ENCODE measurements around the gene ITGA1. TPM values are rescaled to one million over a fixed set of nuclear protein-coding genes. Genes with fewer than 3 reads are reported as not detected.
A peak's percentile ranks its signal among the peaks of the same experiment; 100 is the strongest.

ITGA1 gene
- total and polyA plus RNA-seq, 11 donors: 5.5 to 52.0 (median 23.3) TPM

GRCh38 chr5:52895572-52896413 lies 108.1 kb downstream of the ITGA1 start:
- 60 to 75% (median 64%) methylated on average over 5 of the region's 5 CpGs for WGBS, 4 donors
- H3K36me3 ChIP-seq: peaks cover 0 to 52% (median 9%) of the 10 kb centered on the region in 9 donors
- ATAC-seq: no peak

GRCh38 chr5:52896534-52897237 lies 109.0 kb downstream of the ITGA1 start:
- no peak for DNase-seq
- Histone ChIP-seq H3K27ac (peak overlapping the region in 6 of 12 donors; percentile 1 to 73 (median 52)), H3K4me1 (peaks cover 3 to 51% (median 28%) of the 10 kb centered on the region in 12 donors), H3K4me3 (no peak overlapping the region), H3K27me3 (no peaks in the 10 kb centered on the region), H3K36me3 (peaks cover 0 to 61% (median 13%) of the 10 kb centered on the region in 9 donors), H3K9me3 (no peaks in the 10 kb centered on the region)
- WGBS, 4 donors: 55 to 66% (median 64%) methylated on average over 2 of the region's 2 CpGs
- no peak for ATAC-seq
- no peak for TF ChIP-seq CTCF (IDR thresholded peaks at IDR 0.05)
- intact Hi-C loops (cut with DNase I): loop anchor here in 2 of 10 donors (5.0 to 10.0 kb wide), 2 partner anchors 89 to 102 kb away; no protein-coding TSS in a partner anchor

More at GRCh38 chr5:52895572-52896413, 108.1 kb downstream of the ITGA1 start:
- DNase-seq: no peak
- Histone ChIP-seq H3K4me1 (peaks cover 3 to 51% (median 28%) of the 10 kb centered on the region in 12 donors), H3K4me3 (no peak overlapping the region), H3K27ac (peak overlapping the region in 11 of 12 donors; percentile 14 to 73 (median 29)), H3K9me3 (no peaks in the 10 kb centered on the region), H3K27me3 (no peaks in the 10 kb centered on the region)
- no peak for TF ChIP-seq CTCF (IDR thresholded peaks at IDR 0.05)
- TF ChIP-seq POLR2A (IDR thresholded peaks at IDR 0.05): no peak
- intact Hi-C loops (cut with DNase I): loop anchor here in 2 of 10 donors (5.0 to 10.0 kb wide), 2 partner anchors 88 to 101 kb away; no protein-coding TSS in a partner anchor

- TF ChIP-seq CTCF (IDR thresholded peaks at IDR 0.05) (no peak), POLR2A (IDR thresholded peaks at IDR 0.05) (no peak)
- H3K27me3 ChIP-seq: no peaks in the 10 kb centered on the region
- peaks cover 3 to 51% (median 27%) of the 10 kb centered on the region in 12 donors for H3K4me1 ChIP-seq
- intact Hi-C loops (cut with DNase I): loop anchor here in 2 of 10 donors (5.0 to 10.0 kb wide), 2 partner anchors 90 to 102 kb away; no protein-coding TSS in a partner anchor
- no peak overlapping the region for H3K4me3 ChIP-seq
- H3K27ac ChIP-seq: peak overlapping the region in 3 of 12 donors; percentile 1 to 73 (median 57)
- H3K9me3 ChIP-seq: no peaks in the 10 kb centered on the region
- ATAC-seq (no peak), DNase-seq (no peak)
- H3K36me3 ChIP-seq: peaks cover 0 to 62% (median 13%) of the 10 kb centered on the region in 9 donors
Measured at GRCh38 chr5:52897238-52897614, 109.5 kb downstream of the ITGA1 start.
